ENCODE results near the gene MMP11.

DNA sequence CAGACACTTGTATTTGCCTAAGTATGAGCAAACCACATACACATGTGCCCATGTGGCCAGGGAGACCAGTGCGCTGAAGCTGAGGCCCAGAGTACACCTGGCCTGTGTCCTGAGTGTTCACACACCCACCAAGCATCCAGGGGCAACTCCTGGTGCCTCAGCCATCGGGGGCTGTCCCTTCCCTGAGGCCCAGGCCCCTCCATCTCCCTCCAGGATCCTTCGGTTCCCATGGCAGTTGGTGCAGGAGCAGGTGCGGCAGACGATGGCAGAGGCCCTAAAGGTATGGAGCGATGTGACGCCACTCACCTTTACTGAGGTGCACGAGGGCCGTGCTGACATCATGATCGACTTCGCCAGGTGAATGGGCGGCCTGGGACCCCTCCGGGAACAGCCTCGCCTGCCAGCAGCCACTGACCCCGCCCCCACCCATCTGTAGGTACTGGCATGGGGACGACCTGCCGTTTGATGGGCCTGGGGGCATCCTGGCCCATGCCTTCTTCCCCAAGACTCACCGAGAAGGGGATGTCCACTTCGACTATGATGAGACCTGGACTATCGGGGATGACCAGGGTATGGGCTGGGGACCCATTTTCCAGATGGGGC is 7.6 kb downstream of the MMP11 start:
- TF ChIP-seq, protein P1, sequence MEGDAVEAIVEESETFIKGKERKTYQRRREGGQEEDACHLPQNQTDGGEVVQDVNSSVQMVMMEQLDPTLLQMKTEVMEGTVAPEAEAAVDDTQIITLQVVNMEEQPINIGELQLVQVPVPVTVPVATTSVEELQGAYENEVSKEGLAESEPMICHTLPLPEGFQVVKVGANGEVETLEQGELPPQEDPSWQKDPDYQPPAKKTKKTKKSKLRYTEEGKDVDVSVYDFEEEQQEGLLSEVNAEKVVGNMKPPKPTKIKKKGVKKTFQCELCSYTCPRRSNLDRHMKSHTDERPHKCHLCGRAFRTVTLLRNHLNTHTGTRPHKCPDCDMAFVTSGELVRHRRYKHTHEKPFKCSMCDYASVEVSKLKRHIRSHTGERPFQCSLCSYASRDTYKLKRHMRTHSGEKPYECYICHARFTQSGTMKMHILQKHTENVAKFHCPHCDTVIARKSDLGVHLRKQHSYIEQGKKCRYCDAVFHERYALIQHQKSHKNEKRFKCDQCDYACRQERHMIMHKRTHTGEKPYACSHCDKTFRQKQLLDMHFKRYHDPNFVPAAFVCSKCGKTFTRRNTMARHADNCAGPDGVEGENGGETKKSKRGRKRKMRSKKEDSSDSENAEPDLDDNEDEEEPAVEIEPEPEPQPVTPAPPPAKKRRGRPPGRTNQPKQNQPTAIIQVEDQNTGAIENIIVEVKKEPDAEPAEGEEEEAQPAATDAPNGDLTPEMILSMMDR (IDR thresholded peaks at IDR 0.05; ENCODE audit: insufficient read depth, low read length) = no peak
- no peak for TF ChIP-seq POLR2AphosphoS5 (IDR thresholded peaks at IDR 0.05; ENCODE audit: low read depth)
- TF ChIP-seq, protein P2, sequence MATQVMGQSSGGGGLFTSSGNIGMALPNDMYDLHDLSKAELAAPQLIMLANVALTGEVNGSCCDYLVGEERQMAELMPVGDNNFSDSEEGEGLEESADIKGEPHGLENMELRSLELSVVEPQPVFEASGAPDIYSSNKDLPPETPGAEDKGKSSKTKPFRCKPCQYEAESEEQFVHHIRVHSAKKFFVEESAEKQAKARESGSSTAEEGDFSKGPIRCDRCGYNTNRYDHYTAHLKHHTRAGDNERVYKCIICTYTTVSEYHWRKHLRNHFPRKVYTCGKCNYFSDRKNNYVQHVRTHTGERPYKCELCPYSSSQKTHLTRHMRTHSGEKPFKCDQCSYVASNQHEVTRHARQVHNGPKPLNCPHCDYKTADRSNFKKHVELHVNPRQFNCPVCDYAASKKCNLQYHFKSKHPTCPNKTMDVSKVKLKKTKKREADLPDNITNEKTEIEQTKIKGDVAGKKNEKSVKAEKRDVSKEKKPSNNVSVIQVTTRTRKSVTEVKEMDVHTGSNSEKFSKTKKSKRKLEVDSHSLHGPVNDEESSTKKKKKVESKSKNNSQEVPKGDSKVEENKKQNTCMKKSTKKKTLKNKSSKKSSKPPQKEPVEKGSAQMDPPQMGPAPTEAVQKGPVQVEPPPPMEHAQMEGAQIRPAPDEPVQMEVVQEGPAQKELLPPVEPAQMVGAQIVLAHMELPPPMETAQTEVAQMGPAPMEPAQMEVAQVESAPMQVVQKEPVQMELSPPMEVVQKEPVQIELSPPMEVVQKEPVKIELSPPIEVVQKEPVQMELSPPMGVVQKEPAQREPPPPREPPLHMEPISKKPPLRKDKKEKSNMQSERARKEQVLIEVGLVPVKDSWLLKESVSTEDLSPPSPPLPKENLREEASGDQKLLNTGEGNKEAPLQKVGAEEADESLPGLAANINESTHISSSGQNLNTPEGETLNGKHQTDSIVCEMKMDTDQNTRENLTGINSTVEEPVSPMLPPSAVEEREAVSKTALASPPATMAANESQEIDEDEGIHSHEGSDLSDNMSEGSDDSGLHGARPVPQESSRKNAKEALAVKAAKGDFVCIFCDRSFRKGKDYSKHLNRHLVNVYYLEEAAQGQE (IDR thresholded peaks at IDR 0.05; ENCODE audit: insufficient replicate concordance, low read depth) = no peak
- no peak for TF ChIP-seq SPI1 (IDR thresholded peaks at IDR 0.05; ENCODE audit: borderline replicate concordance, low read depth)
- no peak for TF ChIP-seq GABPA (IDR thresholded peaks at IDR 0.05; ENCODE audit: low read depth)

Data from HL-60 (cell line).